Spinal cord (tissue), 10 donors: Measurements from ENCODE around the gene ZNF667. TPM values are rescaled to one million over a fixed set of nuclear protein-coding genes. Genes with fewer than 3 reads are reported as not detected.

Experiments
- DNase-seq, 6 donors: peaks; one replicate each; pipeline versions ENCODE4 v3.0.0 to v3.0.0-alpha.2; 2013 to 2015; ENCODE audit warnings: low spot score in 6 of 6, low read depth in 4 of 6
- H3K27ac ChIP-seq: one replicate; pipeline ENCODE4 v1.5.1; 2013; ENCODE audit warnings: low read depth, low read length, control low read depth
- H3K27me3 ChIP-seq: one replicate; pipeline ENCODE4 v1.6.1; 2013; ENCODE audit warnings: low read length; ENCODE audit not compliant: control insufficient read depth, insufficient read depth
- H3K36me3 ChIP-seq: one replicate; pipeline ENCODE4 v1.6.1; 2013; ENCODE audit warnings: low read length; ENCODE audit not compliant: control insufficient read depth, insufficient read depth
- H3K4me1 ChIP-seq: one replicate; pipeline ENCODE4 v1.6.1; 2013; ENCODE audit warnings: low read length; ENCODE audit not compliant: control insufficient read depth, insufficient read depth
- H3K4me3 ChIP-seq: one replicate; pipeline ENCODE4 v1.5.1; 2013; ENCODE audit warnings: low read depth, low read length, control low read depth
- H3K9me3 ChIP-seq: one replicate; pipeline ENCODE4 v1.6.1; 2013; ENCODE audit warnings: low read length; ENCODE audit not compliant: control insufficient read depth, insufficient read depth
- WGBS: methylation state at CpG from one replicate; pipeline ENCODE4 v1.1.5; 2013; ENCODE audit warnings: missing lambda C conversion rate; ENCODE audit not compliant: insufficient coverage; 5-methylcytosine and 5-hydroxymethylcytosine counted together
- polyA plus RNA-seq, 2 donors: library from polyadenylated mRNA; unstranded; fragments of 120-200 nt; gene quantifications; one replicate each; pipeline ENCODE4 v1.2.1, GENCODE V29; 2013; ENCODE audit not compliant: insufficient read length in 2 of 2
- total RNA-seq, 2 donors: library from RNA; depleted of rRNA in 1 of 2; stranded (reverse); fragments of 120-200 nt in 1 of 2; fragments of >200 nt in 1 of 2; gene quantifications; one replicate each; pipeline versions ENCODE4 v1.2.3 to v1.2.4, GENCODE V29; 2013 to 2014
- donor health status: healthy.

The ZNF667 gene
- total and polyA plus RNA-seq, 4 donors = 16.7 to 19.8 (median 19.2) TPM

DNA sequence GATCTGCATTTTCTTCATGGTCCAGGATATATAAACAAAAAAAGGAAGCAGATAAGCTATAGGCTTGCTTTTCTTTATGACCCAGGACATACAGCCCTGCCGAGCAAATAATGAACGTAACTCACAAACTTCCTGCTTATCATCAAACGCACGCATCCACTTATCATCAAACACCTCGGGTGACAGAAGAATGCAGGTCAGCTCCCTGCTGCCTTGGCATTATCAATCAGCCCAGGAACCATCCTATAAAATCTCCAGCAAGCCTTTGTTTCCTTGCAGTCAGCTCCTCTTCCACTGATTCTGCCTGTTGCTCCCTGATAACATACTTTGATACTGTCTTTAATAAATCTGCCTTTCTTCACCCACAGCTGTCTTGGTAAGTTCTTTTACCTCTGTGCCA lies 78.3 kb downstream of the ZNF667 start:
- DNase-seq = no peak
- 96% methylated on average over 5 of the region's 5 CpGs for WGBS
- Histone ChIP-seq H3K4me1 (peaks cover 3% of the 10 kb centered on the region), H3K36me3 (peaks cover 10% of the 10 kb centered on the region), H3K27me3 (no peaks in the 10 kb centered on the region), H3K4me3 (no peak overlapping the region), H3K9me3 (no peaks in the 10 kb centered on the region), H3K27ac (no peak overlapping the region)

GRCh38 chr19:56393119-56394012 lies 83.8 kb downstream of the ZNF667 start, which contains the start of gene ZNF582:
TSS of gene ZNF582 (minus strand) at chr19:56393534. CDS start at chr19:56391752, 1,782 bp downstream.
- under 1% methylated on average over 67 of the region's 73 CpGs for WGBS
- peak; percentile 91 to 100 (median 96) for DNase-seq
- peak within 1 kb of the TSS; percentile 89 for H3K27ac ChIP-seq
- H3K9me3 ChIP-seq = no peaks in the 10 kb centered on the region
- peak within 1 kb of the TSS; percentile 71 for H3K4me3 ChIP-seq
- peaks cover 9% of the 10 kb centered on the region for H3K4me1 ChIP-seq
- H3K36me3 ChIP-seq = peaks cover 17% of the 10 kb centered on the region
- H3K27me3 ChIP-seq = no peaks in the 10 kb centered on the region

Other genes with a start within 250 kb of the ZNF667 start
- gene EDDM13, start 204.6 kb downstream of the ZNF667 start, total RNA-seq = not detected
- 1 to 10 TPM; 1.2 to 3.9 TPM for gene EDDM13, start 204.6 kb downstream of the ZNF667 start, polyA plus RNA-seq
- gene ZSCAN5A, start 162.5 kb downstream of the ZNF667 start, total RNA-seq = 10 to 100 TPM in 1 of 2 donors, 1 to 10 TPM in 1; 6.4 to 15.0 TPM
- 10 to 100 TPM; 10.9 to 14.8 TPM for gene ZSCAN5A, start 162.5 kb downstream of the ZNF667 start, polyA plus RNA-seq
- 1 to 10 TPM; 7.7 to 8.7 TPM for gene ZNF582, start 83.8 kb downstream of the ZNF667 start, total RNA-seq
- gene ZNF582, start 83.8 kb downstream of the ZNF667 start, polyA plus RNA-seq = 1 to 10 TPM; 5.3 to 7.2 TPM
- gene ZNF583, start 73.0 kb downstream of the ZNF667 start, total RNA-seq = 10 to 100 TPM; 20.0 to 22.2 TPM
- 10 to 100 TPM; 13.5 to 14.0 TPM for gene ZNF583, start 73.0 kb downstream of the ZNF667 start, polyA plus RNA-seq
- 10 to 100 TPM; 15.5 to 16.3 TPM for gene ZNF471, start 30.5 kb upstream of the ZNF667 start, total RNA-seq
- gene ZNF471, start 30.5 kb upstream of the ZNF667 start, polyA plus RNA-seq = 10 to 100 TPM; 19.5 to 30.5 TPM
- 10 to 100 TPM; 15.6 to 22.5 TPM for gene ZFP28, start 61.6 kb upstream of the ZNF667 start, total RNA-seq
- 10 to 100 TPM; 22.1 to 25.8 TPM for gene ZFP28, start 61.6 kb upstream of the ZNF667 start, polyA plus RNA-seq
- 10 to 100 TPM; 13.5 to 18.1 TPM for gene ZNF470, start 90.1 kb upstream of the ZNF667 start, total RNA-seq
- gene ZNF470, start 90.1 kb upstream of the ZNF667 start, polyA plus RNA-seq = 10 to 100 TPM; 15.9 to 19.3 TPM
- gene ZNF71, start 118.0 kb upstream of the ZNF667 start, total RNA-seq = 1 to 10 TPM; 8.9 TPM
- 10 to 100 TPM; 11.6 to 12.2 TPM for gene ZNF71, start 118.0 kb upstream of the ZNF667 start, polyA plus RNA-seq
- 10 to 100 TPM; 13.8 to 84.2 TPM for gene SMIM17, start 165.8 kb upstream of the ZNF667 start, total RNA-seq
- gene SMIM17, start 165.8 kb upstream of the ZNF667 start, polyA plus RNA-seq = 10 to 100 TPM; 54.3 to 62.7 TPM
- 1 to 10 TPM; 4.1 to 5.2 TPM for gene ZNF835, start 194.4 kb upstream of the ZNF667 start, total RNA-seq
- gene ZNF835, start 194.4 kb upstream of the ZNF667 start, polyA plus RNA-seq = 10 to 100 TPM in 1 of 2 donors, 1 to 10 TPM in 1; 6.6 to 10.3 TPM